GM23338 (cell line): ENCODE results near the gene GIMAP4. TPM values are rescaled to one million over a fixed set of nuclear protein-coding genes. Genes with fewer than 3 reads are reported as not detected.

Experiments
- ATAC-seq: fragments of 200-7000 bp; cut with Tn5 transposase; 3 replicates; pipeline ENCODE4 v1.9.1; 2020
- DNase-seq: peaks from one replicate; pipeline ENCODE4 v3.0.0-alpha.2; 2015; ENCODE audit warnings: low spot score
- H2AFZ ChIP-seq: fragments of 200-600 bp; sonication (generic); 2 replicates; pipeline ENCODE4 v1.8.0; 2016; ENCODE audit warnings: antibody characterized with exemption, mild to moderate bottlenecking, moderate library complexity
- H3F3A ChIP-seq: fragments of 200-600 bp; sonication (generic); replicated peaks from 2 replicates; pipeline ENCODE4 v1.8.0; 2017; ENCODE audit warnings: antibody characterized with exemption, mixed run types, low read depth
- H3K27ac ChIP-seq: fragments of 200-600 bp; sonication (generic); 2 replicates; pipeline ENCODE4 v1.6.1; 2016; ENCODE audit warnings: low read depth
- H3K27me3 ChIP-seq: fragments of 200-600 bp; sonication (generic); 2 replicates; pipeline ENCODE4 v1.8.0; 2016; ENCODE audit warnings: mild to moderate bottlenecking, mixed run types, moderate library complexity; ENCODE audit not compliant: insufficient read depth
- H3K36me3 ChIP-seq: fragments of 200-600 bp; sonication (generic); 2 replicates; pipeline ENCODE4 v1.8.0; 2016; ENCODE audit warnings: mild to moderate bottlenecking; ENCODE audit not compliant: insufficient read depth
- H3K4me1 ChIP-seq: fragments of 200-600 bp; sonication (generic); 2 replicates; pipeline ENCODE4 v1.8.0; 2016; ENCODE audit warnings: mild to moderate bottlenecking, moderate library complexity; ENCODE audit not compliant: insufficient read depth
- H3K4me2 ChIP-seq: fragments of 200-600 bp; sonication (generic); 2 replicates; pipeline ENCODE4 v1.7.1; 2017; ENCODE audit warnings: mixed run types
- H3K4me3 ChIP-seq: fragments of 200-600 bp; sonication (generic); 2 replicates; pipeline ENCODE4 v1.6.1; 2016; ENCODE audit warnings: mixed run types
- H3K79me2 ChIP-seq: fragments of 200-600 bp; sonication (generic); replicated peaks from 2 replicates; pipeline ENCODE4 v1.8.0; 2017; ENCODE audit warnings: mild to moderate bottlenecking; ENCODE audit not compliant: insufficient read depth
- H3K9me2 ChIP-seq: fragments of 200-600 bp; sonication (generic); 2 replicates; pipeline ENCODE4 v1.8.0; 2017; ENCODE audit not compliant: insufficient read depth
- H4K20me1 ChIP-seq: fragments of 200-600 bp; sonication (generic); replicated peaks from 2 replicates; pipeline ENCODE4 v1.8.0; 2017; ENCODE audit warnings: mild to moderate bottlenecking; ENCODE audit not compliant: insufficient read depth
- H3K27ac Mint-ChIP-seq: 2 replicates; pipeline ENCODE4 v1.8.0; 2020; ENCODE audit warnings: inconsistent platforms, mild to moderate bottlenecking, moderate library complexity, mixed read lengths
- H3K27me3 Mint-ChIP-seq: 3 replicates; pipeline ENCODE4 v1.8.0; 2022; ENCODE audit warnings: low read depth, mild to moderate bottlenecking, moderate library complexity, mixed read lengths, inconsistent platforms; ENCODE audit not compliant: insufficient read depth, poor library complexity
- H3K36me3 Mint-ChIP-seq: 3 replicates; pipeline ENCODE4 v1.8.0; 2021; ENCODE audit warnings: low read depth, mild to moderate bottlenecking, inconsistent platforms, moderate library complexity, mixed read lengths
- H3K4me1 Mint-ChIP-seq: 3 replicates; pipeline ENCODE4 v1.8.0; 2020; ENCODE audit warnings: mild to moderate bottlenecking, inconsistent platforms, mixed read lengths
- H3K4me3 Mint-ChIP-seq: 3 replicates; pipeline ENCODE4 v1.8.0; 2021; ENCODE audit warnings: moderate library complexity, mild to moderate bottlenecking, inconsistent platforms, mixed read lengths
- H3K9me3 Mint-ChIP-seq: 3 replicates; pipeline ENCODE4 v1.8.0; 2020; ENCODE audit warnings: moderate library complexity, mild to moderate bottlenecking, inconsistent platforms, mixed read lengths
- CREB1 ChIP-seq: fragments of 250-450 bp; sonication (Bioruptor Pico); IDR thresholded peaks from 2 replicates; pipeline ENCODE4 v1.5.0; 2020; ENCODE audit warnings: low read depth, mild to moderate bottlenecking, moderate library complexity
- CTCF ChIP-seq, 2 experiments: fragments of 200-600 bp in 1 of 2; sonication (generic) in 1 of 2; conservative IDR thresholded peaks; 2 replicates each; pipeline versions ENCODE4 v1.5.1 to v1.6.1; 2016 to 2017; ENCODE audit warnings: antibody characterized with exemption in 2 of 2, low read depth in 2 of 2, mild to moderate bottlenecking in 2 of 2, moderate library complexity in 1 of 2
- ETS1 ChIP-seq: IDR thresholded peaks from 2 replicates; pipeline ENCODE4 v1.6.1; 2016; ENCODE audit warnings: antibody characterized with exemption
- EZH2 ChIP-seq: fragments of 200-600 bp; sonication (generic); IDR thresholded peaks from one replicate; pipeline ENCODE4 v1.8.0; 2017; ENCODE audit warnings: antibody characterized with exemption, mild to moderate bottlenecking, low read depth; ENCODE audit not compliant: unreplicated experiment
- EZH2phosphoT487 ChIP-seq: fragments of 200-600 bp; sonication (generic); IDR thresholded peaks from one replicate; pipeline ENCODE4 v1.8.1; 2018; ENCODE audit warnings: antibody characterized with exemption; ENCODE audit not compliant: unreplicated experiment
- JUNB ChIP-seq: IDR thresholded peaks from one replicate; pipeline ENCODE4 v1.6.1; 2016; ENCODE audit warnings: antibody characterized with exemption; ENCODE audit not compliant: unreplicated experiment
- ZNF331 ChIP-seq: fragments of 250-450 bp; sonication (Bioruptor Pico); IDR thresholded peaks from 2 replicates; pipeline ENCODE4 v1.5.0; 2020; ENCODE audit warnings: low read depth, mild to moderate bottlenecking, moderate library complexity
- ZNF462 ChIP-seq: fragments of 250-450 bp; sonication (Bioruptor Pico); IDR thresholded peaks from 2 replicates; pipeline ENCODE4 v1.5.0; 2020; ENCODE audit warnings: mild to moderate bottlenecking, moderate library complexity
- polyA plus RNA-seq: library from polyadenylated mRNA; unstranded; fragments of >200 nt; fragmentation: Nextera tagmentation; extraction: Ambion mirVana; gene quantifications from 2 replicates; pipeline ENCODE4 v1.2.1, GENCODE V29; 2016
- total RNA-seq: library from RNA; depleted of rRNA; stranded (reverse); fragments of >200 nt; shearing (Covaris generic); gene quantifications from 2 replicates; pipeline ENCODE4 v1.2.3, GENCODE V29; 2014

The GIMAP4 gene
- total and polyA plus RNA-seq, 2 experiments from 2014 or later = not detected

- H3K27me3 Mint-ChIP-seq = peaks cover 5% of the 10 kb centered on the region
- no peak for ATAC-seq
- no peak overlapping the region for H3K27ac ChIP-seq
Measured at GRCh38 chr7:150580638-150581394, 13.6 kb downstream of the GIMAP4 start.

More at GRCh38 chr7:150580638-150581394, 13.6 kb downstream of the GIMAP4 start:
- Mint-ChIP-seq H3K9me3 (peaks cover 47% of the 10 kb centered on the region), H3K27ac (no peak overlapping the region), H3K4me1 (no peaks in the 10 kb centered on the region), H3K36me3 (peaks cover 17% of the 10 kb centered on the region), H3K4me3 (no peak overlapping the region)
- H3K36me3 ChIP-seq = 0 out of 2 replicates have a peak, but pooled peaks cover under 1% of the 10 kb centered on the region
- H3K4me1 ChIP-seq = no peaks in the 10 kb centered on the region
- TF ChIP-seq ZNF462 (CRISPR knock-in tag) = no peak
- no peak for TF ChIP-seq EZH2
- no peak for TF ChIP-seq EZH2phosphoT487
- TF ChIP-seq CREB1 = no peak
- TF ChIP-seq ETS1 = no peak
- TF ChIP-seq JUNB = no peak
- TF ChIP-seq ZNF331 = no peak
- no peak for TF ChIP-seq CTCF (conservative IDR thresholded peaks at IDR 0.05; ENCODE audit: low read depth in 2 of 2)
- H2AFZ ChIP-seq = no peak overlapping the region
- no peaks in the 10 kb centered on the region for H3K79me2 ChIP-seq
- H3K9me2 ChIP-seq = no peaks in the 10 kb centered on the region
- no peaks in the 10 kb centered on the region for H3K27me3 ChIP-seq
- H3K4me3 ChIP-seq = no peak overlapping the region
- H3F3A ChIP-seq = no peaks in the 10 kb centered on the region
- H4K20me1 ChIP-seq = no peaks in the 10 kb centered on the region
- no peak for DNase-seq
- no peak overlapping the region for H3K4me2 ChIP-seq
